Forelimb muscle (tissue), 1 donor: ENCODE data around the gene ITFG2. TPM values are rescaled to one million over a fixed set of nuclear protein-coding genes. Genes with fewer than 3 reads are reported as not detected.

Experiments
- DNase-seq: peaks from one replicate; pipeline ENCODE4 v3.0.0-alpha.2; 2013; ENCODE audit warnings: low read depth
- polyA plus RNA-seq: library from polyadenylated mRNA; unstranded; fragments of 120-200 nt; gene quantifications from one replicate; pipeline ENCODE4 v1.2.1, GENCODE V29; 2013; ENCODE audit not compliant: insufficient read length

The ITFG2 gene
- polyA plus RNA-seq, 1 donor: 32.6 TPM

- DNase-seq: peak; percentile 26
These were observed 16.9 kb upstream of the ITFG2 start for GRCh38 chr12:2795291-2796186.

DNA sequence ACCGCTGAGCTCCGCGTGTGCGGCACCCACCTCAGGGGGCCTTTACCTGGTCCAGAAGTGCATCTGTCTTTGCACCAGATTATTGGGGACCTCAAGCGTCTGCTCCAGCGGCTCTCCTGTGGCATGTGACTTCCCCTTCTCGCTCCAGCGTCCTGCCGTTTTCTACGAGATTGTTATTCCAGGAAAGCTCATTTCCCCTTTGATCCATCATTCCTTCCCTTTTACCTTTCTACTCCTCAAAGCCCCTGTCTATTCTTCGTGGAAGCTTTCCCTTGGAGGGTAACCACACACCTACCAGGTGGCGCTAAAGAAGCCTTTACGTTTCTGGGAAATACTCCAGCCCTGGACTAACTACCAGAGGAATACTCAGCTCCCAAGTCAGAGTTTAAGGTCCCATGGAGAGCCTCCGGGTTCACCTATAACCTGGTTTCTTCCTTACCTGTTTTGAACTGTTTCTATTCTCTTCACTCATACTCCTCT, 16.2 kb upstream of the ITFG2 start:
- no peak for DNase-seq

- DNase-seq: no peak
These were observed 14.6 kb upstream of the ITFG2 start for GRCh38 chr12:2797721-2798418.

- no peak for DNase-seq
These were observed 12.4 kb upstream of the ITFG2 start for GRCh38 chr12:2800046-2800570.

DNA sequence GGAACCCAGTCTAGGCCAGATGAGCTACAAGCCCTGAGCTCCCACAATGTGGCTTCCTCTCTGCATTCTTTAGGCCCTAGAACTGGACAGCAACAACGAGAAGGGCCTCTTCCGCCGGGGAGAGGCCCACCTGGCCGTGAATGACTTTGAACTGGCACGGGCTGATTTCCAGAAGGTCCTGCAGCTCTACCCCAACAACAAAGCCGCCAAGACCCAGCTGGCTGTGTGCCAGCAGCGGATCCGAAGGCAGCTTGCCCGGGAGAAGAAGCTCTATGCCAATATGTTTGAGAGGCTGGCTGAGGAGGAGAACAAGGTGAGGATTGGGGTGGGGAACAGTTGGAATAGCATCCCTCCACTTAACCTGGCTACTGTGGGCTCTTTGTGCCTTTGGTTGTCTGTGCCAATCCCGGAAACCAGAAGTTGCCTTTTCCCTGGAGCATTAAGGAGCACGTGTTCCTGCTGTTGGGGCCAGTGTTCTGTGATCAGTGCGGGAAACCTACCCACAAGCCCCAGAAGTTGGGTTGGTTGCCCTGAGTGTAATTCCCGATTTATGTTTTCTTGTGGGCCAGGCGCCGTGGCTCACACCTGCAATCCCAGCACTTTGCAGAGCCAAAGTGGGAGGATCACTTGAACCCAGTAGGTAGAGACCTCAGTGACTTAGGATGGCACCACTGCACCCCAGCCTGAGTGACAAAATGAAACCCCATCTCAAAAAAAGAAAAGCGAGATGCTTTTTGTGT, 11.3 kb upstream of the ITFG2 start:
- no peak for DNase-seq

DNA sequence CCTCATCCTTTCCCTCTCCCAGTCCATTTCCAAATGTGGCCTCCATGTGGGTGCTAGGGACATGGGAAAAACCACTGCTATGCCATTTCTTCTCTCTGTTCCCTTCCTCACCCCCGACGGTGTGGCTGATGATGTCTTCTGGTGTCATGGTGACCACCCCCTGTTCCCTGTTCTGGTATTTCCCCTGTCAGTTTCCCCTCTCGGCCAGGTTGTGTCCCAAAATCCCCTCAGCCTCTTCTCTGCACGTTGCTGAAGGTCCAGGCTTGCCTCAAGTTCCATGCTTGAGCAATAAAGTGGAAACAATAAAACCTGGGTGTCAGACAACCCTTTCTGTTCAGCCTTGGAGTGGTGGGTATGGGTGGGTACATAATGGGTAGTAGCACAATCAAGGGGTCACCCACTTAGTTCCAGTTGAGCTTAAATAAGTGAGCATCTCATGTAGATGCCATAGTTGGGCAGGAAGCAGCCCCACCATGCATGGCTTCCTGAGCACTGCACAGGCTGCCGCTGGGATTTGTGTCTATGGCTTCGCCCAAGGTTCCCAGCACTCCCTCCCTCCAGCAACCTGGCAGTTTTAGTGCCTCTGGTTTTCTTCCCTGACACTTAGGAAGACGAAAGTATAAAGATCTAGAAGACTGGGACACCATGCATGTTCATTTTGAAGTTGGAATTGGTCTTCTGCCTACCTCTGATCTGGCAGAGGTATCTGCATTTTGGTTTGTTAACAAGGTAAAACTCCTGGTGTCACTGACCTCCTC, 8.7 kb upstream of the ITFG2 start:
- DNase-seq: no peak

DNA sequence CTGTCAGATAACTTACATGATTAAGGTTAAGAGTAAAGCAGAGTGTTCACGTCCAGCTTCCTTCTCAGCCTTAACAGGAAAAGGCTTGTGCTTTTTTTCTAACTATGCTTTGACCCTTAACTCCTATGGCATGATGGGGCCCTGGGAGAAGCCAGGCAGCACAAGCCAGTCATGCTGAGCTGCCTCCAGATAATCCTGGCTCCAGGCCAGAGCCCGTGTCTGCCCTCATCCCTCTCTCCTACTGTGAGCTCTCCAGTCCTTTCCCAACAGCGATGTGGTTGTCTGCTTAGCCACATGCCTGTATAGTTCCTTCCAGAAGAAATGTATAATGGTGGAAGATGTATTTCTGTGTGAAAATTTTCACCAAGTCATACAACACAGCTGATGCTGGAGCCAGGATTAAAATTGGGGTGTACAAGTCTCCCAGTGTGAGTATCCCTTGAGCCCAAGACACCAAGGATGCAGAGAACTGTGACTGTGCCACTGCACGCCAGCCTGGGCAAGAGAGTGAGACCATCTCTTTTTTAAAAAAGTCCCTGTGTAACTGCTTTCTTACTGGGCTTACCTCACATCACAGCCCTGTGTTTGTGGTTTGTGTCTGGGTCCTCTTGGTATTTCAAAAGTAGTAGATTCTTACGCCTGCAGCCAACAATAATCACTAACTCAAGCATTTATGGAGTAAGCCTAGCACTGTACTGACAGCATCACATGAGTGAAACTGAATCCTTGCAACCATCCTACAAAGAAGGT, 7.9 kb upstream of the ITFG2 start:
- no peak for DNase-seq

GRCh38 chr12:2805143-2805520, 7.3 kb upstream of the ITFG2 start:
- DNase-seq: no peak

- no peak for DNase-seq
These were observed 5.8 kb upstream of the ITFG2 start for GRCh38 chr12:2806700-2807099.

DNA sequence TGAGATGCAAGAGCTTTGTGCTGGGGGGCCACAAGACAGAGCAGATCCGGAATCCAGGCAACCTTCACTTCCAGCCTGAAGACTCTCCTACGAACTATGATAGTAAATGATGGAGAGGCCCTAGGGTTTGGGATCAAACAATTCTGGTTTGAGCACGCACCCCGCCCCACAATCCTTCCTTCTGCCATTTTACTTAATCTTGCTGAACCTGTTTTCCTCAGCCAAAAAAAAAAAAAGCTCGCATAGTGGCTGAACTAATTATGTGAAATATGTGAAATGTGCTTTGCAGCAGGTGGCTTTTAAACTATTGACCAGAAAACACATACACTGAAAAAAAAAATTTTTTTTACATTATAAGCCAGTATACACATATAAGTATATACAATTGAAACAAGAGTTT, 667 bp upstream of the ITFG2 start:
- no peak for DNase-seq

- DNase-seq: no peak
These were observed 1.0 kb downstream of the ITFG2 start for GRCh38 chr12:2813214-2814185.

GRCh38 chr12:2819810-2820209, 7.3 kb downstream of the ITFG2 start:
- DNase-seq: no peak

DNA sequence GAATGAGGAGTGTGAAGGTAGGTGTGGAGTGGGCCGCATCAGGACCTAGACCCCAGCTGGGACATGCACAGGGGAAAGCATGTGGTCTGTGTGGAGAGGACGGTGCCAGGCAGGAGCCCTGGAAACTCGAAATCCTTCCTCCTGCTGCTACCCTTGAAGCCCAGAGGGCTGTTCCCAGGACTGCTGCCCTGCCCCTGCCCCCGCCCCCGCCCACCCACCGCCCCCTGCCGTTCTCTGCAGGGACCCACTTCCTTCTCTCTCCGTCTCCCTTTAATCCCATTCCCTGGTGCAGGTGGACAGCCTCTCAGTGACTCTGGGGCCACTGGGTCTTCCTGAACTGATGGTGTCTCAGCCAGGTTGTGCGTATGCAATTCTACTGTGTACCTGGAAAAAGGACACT, 8.0 kb downstream of the ITFG2 start:
- no peak for DNase-seq

DNA sequence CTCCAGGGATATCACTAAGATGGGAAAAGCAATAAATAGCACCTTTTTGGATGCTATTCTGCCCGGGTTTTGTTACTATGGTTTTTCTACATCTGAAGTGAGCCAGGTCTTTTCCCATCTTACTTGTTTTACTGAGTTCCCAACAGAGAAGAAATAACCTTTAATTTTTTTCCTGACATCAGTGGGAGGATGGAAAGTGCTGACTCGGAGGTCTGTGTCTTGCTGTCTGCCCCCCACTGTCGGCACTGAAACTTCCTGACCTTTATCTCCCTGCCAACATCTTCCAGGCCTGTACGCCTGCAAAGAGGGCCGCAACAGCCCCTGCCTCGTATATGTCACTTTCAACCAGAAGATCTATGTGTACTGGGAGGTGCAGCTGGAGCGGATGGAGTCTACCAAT, 11.0 kb downstream of the ITFG2 start:
- DNase-seq: no peak

DNA sequence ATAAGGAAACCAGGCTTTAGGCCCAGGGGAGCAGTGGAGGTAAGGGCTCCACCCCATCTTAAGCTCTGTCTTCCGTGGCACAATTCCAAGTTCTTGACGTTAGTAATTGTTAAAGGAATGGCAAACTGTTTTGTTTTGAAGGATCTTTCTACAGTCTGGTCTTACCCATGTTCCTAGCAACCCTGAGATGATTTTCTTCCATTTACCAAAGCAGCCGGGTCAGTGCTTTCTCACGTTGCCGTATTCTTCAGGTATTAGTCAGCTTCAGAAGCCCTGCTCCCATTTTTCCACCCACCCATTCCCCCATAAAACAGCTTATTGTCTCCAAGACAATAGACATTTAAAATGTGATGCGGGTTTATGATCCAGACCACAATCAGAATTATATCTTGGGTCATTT, 12.1 kb downstream of the ITFG2 start:
- no peak for DNase-seq

- no peak for DNase-seq
These were observed 12.7 kb downstream of the ITFG2 start for GRCh38 chr12:2825132-2825531.

GRCh38 chr12:2826036-2826435, 13.6 kb downstream of the ITFG2 start:
- no peak for DNase-seq

DNA sequence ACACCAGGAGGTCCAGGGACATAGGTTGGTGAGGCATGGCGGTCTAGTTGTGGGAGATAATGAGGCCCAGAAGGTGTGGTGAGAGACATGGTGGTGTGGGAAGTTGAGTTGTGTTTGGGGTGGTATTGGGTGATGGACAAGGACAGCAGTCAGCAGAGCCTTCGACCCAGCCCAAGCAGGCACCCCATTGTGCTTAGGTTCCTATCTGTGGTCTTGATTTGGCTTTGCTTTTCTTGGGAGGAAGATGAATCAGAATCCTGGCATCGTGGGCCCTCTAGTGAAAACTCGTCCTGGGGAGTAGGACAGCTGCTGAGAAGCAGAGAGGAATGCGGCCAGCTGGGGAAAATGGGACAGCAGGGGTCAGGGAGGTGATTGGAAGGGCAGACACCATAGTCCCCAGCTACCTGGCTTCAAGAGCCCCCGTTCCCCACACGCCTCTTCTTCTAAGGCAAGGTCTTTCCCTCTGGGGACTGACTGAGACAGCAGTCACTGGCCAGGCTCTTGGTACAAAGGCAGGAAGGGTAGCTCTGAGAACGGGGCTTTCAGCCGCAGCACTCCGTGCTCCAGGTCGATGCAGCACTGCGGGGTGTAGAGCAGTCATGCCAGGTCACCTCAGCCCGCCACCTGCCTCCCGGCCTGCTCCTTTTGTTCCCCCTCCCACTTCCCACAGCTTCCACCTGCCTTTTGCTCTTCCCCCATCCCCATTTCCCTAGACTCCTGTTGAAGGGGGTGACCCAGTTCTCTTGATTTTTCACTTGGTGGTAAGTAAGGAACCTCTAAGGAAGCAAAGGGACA, 14.4 kb downstream of the ITFG2 start:
- DNase-seq: no peak

GRCh38 chr12:2829275-2829674, 16.8 kb downstream of the ITFG2 start:
- DNase-seq: no peak
